HFF-Myc (cell line): ENCODE data around the gene UGT1A5.
"Not testable (repeated sequence)": the region's sequence is repeated elsewhere in the genome, so short reads cannot be mapped to it uniquely, and the experiment has no call there.

Experiments
- DNase-seq: peaks from one replicate; pipeline ENCODE4 v3.0.0-alpha.2; 2011; ENCODE audit warnings: low read depth; ENCODE audit errors: extremely low read depth
- H3K4me3 ChIP-seq: replicated peaks from 2 replicates; pipeline ENCODE4 v1.5.1; 2011; ENCODE audit warnings: low read depth, mild to moderate bottlenecking, control low read depth, low read length
- CTCF ChIP-seq: IDR thresholded peaks from 2 replicates; pipeline ENCODE4 v1.5.1; 2012; ENCODE audit warnings: mild to moderate bottlenecking, low read depth, low read length, control low read depth; ENCODE audit errors: missing control alignments

UGT1A5 gene

GRCh38 chr2:233745073-233745755, 32.5 kb downstream of the UGT1A5 start:
- DNase-seq = no peak
- no peak overlapping the region for H3K4me3 ChIP-seq
- no peak for TF ChIP-seq CTCF

GRCh38 chr2:233745838-233746237, 33.1 kb downstream of the UGT1A5 start:
- not testable (repeated sequence) for DNase-seq, H3K4me3 ChIP-seq

DNA sequence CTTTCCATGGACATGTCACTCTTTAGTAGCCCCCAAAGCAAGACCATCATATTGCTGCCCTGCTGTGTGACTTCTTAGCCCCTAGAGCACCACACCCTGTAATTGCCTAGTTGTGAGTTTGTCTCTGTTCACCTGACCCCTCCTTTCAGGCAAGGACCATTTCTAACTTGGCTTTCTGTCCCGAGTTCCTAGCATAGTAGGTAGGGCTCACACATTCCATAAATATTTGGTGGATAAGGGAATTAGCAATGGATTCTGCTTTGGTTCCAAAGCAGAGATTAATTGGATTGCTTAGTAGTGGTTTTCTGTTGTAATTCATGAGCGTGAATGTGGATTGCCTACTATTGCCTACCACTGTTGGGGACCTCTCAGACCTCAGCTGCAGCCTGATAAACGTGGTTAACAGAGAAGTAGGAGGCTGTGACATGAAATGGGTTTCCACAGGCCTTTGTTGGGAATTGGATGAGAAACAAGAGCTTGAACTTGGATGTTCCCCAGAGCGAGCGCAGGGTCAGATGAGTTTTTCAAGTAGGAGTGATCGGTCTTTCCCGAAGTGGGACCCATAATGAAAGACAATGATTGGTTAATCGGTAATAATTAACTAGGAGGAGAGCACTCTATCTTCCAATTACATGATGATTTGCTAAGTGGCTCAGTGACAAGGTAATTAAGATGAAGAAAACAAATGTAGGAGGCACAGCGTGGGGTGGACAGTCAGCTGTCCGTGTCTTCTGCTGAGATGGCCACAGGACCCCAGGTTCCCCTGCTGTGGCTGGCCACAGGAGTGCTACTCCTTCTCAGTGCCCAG, 34.0 kb downstream of the UGT1A5 start:
- no peak overlapping the region for H3K4me3 ChIP-seq
- TF ChIP-seq CTCF = no peak
- no peak for DNase-seq

DNA sequence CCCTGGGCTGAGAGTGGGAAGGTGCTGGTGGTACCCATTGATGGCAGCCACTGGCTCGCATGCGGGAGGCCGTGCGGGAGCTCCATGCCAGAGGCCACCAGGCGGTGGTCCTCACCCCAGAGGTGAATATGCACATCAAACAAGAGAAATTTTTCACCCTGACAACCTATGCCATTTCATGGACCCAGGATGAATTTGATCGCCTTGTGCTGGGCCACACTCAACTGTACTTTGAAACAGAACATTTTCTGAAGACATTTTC, 34.5 kb downstream of the UGT1A5 start:
- no peak for TF ChIP-seq CTCF
- no peak overlapping the region for H3K4me3 ChIP-seq
- DNase-seq = no peak

GRCh38 chr2:233750689-233751088, 38.0 kb downstream of the UGT1A5 start:
- DNase-seq, H3K4me3 ChIP-seq: not testable (repeated sequence)

- DNase-seq, H3K4me3 ChIP-seq: not testable (repeated sequence)
These were observed 38.7 kb downstream of the UGT1A5 start for GRCh38 chr2:233751212-233752009.

DNA sequence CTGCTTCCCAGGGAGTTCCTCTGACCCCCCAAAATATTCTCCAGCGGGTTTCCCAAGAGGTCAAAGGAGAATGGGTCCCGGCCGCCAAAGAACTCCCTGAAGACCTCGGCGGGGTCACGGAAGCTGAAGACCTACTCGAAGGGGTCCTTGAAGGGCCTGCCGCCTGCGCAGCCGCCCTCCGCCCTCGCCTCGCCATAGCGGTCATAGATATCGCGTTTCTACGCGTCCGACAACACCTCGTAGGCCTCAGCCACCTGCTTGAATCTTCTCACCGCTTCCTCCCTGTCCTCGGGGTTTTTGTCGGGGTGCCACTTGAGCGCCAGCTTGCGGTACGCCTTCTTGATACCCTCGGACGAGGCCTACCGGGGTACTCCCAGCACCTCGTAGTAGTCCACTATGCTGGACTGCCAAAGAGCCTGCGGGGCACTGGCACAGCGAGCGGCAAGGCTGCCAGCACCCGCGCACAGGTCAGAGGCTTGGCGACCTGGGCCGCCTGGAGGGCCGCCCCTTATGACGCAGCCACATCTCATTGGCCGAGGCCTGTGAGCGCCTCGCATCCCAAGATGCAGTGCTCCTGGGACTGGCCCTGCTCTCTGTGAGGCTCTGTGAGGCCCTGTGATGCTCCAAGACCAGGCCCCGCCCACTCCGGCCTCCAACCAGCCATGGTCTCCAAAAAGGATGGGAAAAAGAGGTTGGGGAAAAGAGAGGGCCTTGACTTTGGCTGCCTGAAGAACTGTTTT, 42.3 kb downstream of the UGT1A5 start:
- no peak for TF ChIP-seq CTCF

More for the DNA sequence above, 42.3 kb downstream of the UGT1A5 start:
- H3K4me3 ChIP-seq = no peak overlapping the region
- no peak for DNase-seq
